C4-2B (cell line): ENCODE results near the gene PRUNE1.

Source experiments
- H3K27ac ChIP-seq: fragments of 450-650 bp; 2 replicates; pipeline ENCODE4 v1.5.1; 2017
- ZFX ChIP-seq: fragments of 450-650 bp; IDR thresholded peaks from 2 replicates; pipeline ENCODE4 v1.6.1; 2017
- TF ChIP-seq, protein P1 (sequence below): fragments of 450-650 bp; conservative IDR thresholded peaks from 2 replicates; pipeline ENCODE4 v1.5.1; 2017; ENCODE audit warnings: mild to moderate bottlenecking

The PRUNE1 gene

DNA sequence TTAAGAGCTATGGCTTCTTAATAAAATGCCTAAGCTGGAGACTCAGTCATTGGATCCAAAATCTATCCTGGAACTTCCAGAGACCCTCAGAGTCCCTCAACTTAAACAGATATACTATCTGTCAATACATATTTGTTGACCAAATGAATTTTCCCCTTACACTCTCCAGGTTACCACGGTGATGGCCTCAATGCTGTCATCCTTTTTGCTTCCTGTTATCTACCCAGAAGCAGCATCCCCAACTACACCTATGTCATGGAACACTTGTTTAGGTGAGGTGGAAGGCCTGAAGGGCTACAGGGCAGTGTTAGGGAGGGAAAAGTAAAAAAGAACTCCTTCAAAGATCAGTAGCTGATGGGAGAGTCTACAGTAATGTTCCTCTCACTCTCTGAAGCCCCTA is 34.9 kb downstream of the PRUNE1 start:
- no peak overlapping the region for H3K27ac ChIP-seq
- TF ChIP-seq ZFX = no peak
- TF ChIP-seq, protein P1, sequence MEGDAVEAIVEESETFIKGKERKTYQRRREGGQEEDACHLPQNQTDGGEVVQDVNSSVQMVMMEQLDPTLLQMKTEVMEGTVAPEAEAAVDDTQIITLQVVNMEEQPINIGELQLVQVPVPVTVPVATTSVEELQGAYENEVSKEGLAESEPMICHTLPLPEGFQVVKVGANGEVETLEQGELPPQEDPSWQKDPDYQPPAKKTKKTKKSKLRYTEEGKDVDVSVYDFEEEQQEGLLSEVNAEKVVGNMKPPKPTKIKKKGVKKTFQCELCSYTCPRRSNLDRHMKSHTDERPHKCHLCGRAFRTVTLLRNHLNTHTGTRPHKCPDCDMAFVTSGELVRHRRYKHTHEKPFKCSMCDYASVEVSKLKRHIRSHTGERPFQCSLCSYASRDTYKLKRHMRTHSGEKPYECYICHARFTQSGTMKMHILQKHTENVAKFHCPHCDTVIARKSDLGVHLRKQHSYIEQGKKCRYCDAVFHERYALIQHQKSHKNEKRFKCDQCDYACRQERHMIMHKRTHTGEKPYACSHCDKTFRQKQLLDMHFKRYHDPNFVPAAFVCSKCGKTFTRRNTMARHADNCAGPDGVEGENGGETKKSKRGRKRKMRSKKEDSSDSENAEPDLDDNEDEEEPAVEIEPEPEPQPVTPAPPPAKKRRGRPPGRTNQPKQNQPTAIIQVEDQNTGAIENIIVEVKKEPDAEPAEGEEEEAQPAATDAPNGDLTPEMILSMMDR = no peak

DNA sequence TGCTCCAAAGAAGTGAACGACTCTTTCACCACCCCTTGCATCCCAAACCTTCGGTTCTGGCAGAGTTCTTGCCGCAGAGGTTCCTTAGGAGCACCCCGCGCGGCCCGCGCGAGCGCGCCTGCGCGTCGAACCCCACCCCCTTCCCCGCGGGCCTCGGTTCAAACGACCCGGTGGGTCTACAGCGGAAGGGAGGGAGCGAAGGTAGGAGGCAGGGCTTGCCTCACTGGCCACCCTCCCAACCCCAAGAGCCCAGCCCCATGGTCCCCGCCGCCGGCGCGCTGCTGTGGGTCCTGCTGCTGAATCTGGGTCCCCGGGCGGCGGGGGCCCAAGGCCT is 39.3 kb downstream of the PRUNE1 start, which contains the start of gene C1orf56:
TSS of gene C1orf56 (plus strand) at position 161 of the 334 bp plus-strand sequence. CDS start at position 258, 97 bp downstream.
- TF ChIP-seq, protein P1 = no peak
- no peak for TF ChIP-seq ZFX
- no peak within 1 kb of the TSS; the same call in 1 of the 2 replicates for H3K27ac ChIP-seq

DNA sequence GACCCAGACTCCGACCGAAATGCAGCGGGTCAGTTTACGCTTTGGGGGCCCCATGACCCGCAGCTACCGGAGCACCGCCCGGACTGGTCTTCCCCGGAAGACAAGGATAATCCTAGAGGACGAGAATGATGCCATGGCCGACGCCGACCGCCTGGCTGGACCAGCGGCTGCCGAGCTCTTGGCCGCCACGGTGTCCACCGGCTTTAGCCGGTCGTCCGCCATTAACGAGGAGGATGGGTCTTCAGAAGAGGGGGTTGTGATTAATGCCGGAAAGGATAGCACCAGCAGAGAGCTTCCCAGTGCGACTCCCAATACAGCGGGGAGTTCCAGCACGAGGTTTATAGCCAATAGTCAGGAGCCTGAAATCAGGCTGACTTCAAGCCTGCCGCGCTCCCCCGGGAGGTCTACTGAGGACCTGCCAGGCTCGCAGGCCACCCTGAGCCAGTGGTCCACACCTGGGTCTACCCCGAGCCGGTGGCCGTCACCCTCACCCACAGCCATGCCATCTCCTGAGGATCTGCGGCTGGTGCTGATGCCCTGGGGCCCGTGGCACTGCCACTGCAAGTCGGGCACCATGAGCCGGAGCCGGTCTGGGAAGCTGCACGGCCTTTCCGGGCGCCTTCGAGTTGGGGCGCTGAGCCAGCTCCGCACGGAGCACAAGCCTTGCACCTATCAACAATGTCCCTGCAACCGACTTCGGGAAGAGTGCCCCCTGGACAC is 39.8 kb downstream of the PRUNE1 start:
- H3K27ac ChIP-seq = no peak overlapping the region; the same call in 1 of the 2 replicates

DNA sequence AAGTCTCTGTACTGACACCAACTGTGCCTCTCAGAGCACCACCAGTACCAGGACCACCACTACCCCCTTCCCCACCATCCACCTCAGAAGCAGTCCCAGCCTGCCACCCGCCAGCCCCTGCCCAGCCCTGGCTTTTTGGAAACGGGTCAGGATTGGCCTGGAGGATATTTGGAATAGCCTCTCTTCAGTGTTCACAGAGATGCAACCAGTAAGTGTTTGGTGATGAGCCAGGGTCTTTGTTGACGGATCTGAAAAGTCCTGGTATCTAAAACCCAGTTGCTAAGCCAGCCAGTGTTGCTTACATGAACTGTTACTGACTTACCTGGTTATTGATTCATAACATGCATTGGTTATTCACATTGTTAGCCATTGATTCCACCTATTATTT is 40.4 kb downstream of the PRUNE1 start:
- no peak overlapping the region; the same call in 1 of the 2 replicates for H3K27ac ChIP-seq
- TF ChIP-seq, protein P1 = no peak; the same call in 1 of the 2 replicates
- TF ChIP-seq ZFX = no peak

More for the DNA sequence above, 39.8 kb downstream of the PRUNE1 start:
- TF ChIP-seq ZFX = no peak
- TF ChIP-seq, protein P1 = no peak

DNA sequence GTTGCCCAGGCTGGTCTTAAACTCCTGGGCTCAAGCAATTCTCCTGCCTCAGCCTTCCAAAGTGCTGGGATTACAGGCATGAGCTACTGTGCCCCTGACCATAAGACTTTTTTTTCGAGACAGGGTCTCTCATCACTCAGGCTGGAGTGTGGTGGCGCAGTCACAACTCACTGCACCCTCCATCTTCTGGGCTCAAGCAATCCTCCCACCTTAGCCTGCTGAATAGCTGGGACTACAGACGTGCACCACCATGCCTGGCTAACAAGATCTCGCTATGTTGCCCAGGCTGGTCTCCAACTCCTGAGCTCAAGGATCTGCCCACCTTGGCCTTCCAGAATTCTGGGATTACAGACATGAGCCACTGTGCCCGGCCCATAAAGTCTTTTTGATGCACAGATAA is 41.2 kb downstream of the PRUNE1 start:
- TF ChIP-seq ZFX = no peak
- TF ChIP-seq, protein P1 = no peak
- H3K27ac ChIP-seq = no peak overlapping the region

DNA sequence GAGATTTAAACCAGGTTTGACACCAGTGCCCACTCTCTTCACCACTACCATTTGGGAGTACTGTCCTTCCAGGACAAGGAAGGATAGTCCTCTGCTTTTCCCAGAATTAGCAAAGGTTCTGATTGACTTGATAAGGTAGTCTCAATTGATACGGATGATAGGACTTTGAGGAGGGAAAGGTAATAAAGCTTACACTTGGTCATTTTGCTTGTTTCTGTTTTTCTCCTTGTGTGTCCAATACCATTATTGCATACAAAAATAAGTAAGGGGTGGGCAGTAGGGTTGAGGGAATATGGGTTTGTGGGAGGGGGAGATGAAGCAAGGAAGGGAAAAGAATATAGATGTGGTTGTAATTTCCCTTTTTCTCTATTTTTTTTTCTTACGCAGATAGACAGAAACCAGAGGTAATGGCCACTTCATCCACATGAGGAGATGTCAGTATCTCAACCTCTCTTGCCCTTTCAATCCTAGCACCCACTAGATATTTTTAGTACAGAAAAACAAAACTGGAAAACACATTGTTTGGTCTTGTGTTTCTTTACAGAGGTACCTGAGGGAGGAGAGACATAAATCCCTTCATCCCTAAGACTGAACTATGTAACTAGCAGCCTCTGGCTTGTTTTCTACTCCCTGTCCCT is 41.9 kb downstream of the PRUNE1 start:
- TF ChIP-seq ZFX = no peak
- TF ChIP-seq, protein P1 = no peak
- no peak overlapping the region for H3K27ac ChIP-seq

DNA sequence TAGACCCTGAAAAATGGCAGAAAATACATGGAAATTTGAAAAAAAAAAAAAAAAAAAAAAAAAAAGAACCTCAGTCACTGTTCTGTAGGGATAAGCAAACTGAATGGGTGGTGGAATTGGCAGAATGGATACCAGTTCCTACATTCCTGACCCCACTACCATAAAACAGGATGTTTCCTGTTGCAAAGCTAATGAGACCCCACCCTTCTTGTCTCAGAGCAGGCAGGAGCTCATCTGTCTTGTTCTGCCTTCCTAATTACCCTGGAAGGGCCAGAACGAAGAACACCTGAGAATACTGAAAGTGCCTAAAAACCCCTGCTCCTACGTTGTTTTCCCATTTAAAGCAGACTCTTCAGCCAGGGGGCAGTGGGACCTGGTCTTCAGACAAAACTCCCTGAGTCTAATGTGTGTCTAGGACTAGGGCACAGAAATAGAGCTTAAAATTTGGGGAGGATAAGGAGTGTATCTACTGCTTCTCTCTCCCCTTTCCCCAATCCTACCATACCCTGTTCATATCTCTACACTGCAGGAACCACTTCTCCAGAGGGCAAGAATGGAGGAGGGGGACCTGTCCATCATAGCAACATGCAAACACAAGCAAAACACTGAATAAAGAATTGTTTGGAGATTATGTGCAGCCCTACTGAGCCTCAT is 43.2 kb downstream of the PRUNE1 start:
- TF ChIP-seq ZFX = no peak
- TF ChIP-seq, protein P1 = no peak
- H3K27ac ChIP-seq = no peak overlapping the region
